Endometrium (tissue), 2 donors: ENCODE data around the gene CHGA.

Experiments used
- FAIRE-seq: peaks from 2 replicates; lab custom pipeline; 2012; peaks lifted over from hg19 to GRCh38; lab: Jason Lieb, UNC
- donor health status: control.
- donor health status: control.

Gene CHGA

GRCh38 chr14:92930737-92931602, 8.0 kb downstream of the CHGA start:
- peak; percentile 89 for FAIRE-seq

- no peak for FAIRE-seq
These were observed 8.9 kb downstream of the CHGA start for GRCh38 chr14:92931681-92932447.

- FAIRE-seq: no peak
These were observed 9.8 kb downstream of the CHGA start for GRCh38 chr14:92932448-92933395.

- FAIRE-seq: no peak
These were observed 10.5 kb downstream of the CHGA start for GRCh38 chr14:92933481-92933880.

- no peak for FAIRE-seq
These were observed 11.5 kb downstream of the CHGA start for GRCh38 chr14:92934196-92935085.

GRCh38 chr14:92935446-92935845, 12.5 kb downstream of the CHGA start:
- FAIRE-seq: no peak

GRCh38 chr14:92936085-92936484, 13.1 kb downstream of the CHGA start:
- FAIRE-seq: no peak

- no peak for FAIRE-seq
These were observed 14.3 kb downstream of the CHGA start for GRCh38 chr14:92937051-92937937.

GRCh38 chr14:92938235-92938875, 15.4 kb downstream of the CHGA start:
- no peak for FAIRE-seq

GRCh38 chr14:92938890-92939671, 16.1 kb downstream of the CHGA start:
- FAIRE-seq: no peak

GRCh38 chr14:92939699-92940098, 16.7 kb downstream of the CHGA start:
- FAIRE-seq: no peak

GRCh38 chr14:92940543-92940942, 17.6 kb downstream of the CHGA start:
- no peak for FAIRE-seq

- FAIRE-seq: no peak
These were observed 18.6 kb downstream of the CHGA start for GRCh38 chr14:92941531-92941930.

GRCh38 chr14:92942136-92942535, 19.2 kb downstream of the CHGA start:
- no peak for FAIRE-seq

- no peak for FAIRE-seq
These were observed 19.6 kb downstream of the CHGA start for GRCh38 chr14:92942576-92942975.

GRCh38 chr14:92942976-92943710, 20.2 kb downstream of the CHGA start:
- FAIRE-seq: no peak

GRCh38 chr14:92943855-92944570, 21.1 kb downstream of the CHGA start:
- FAIRE-seq: no peak
